DND-41 (cell line): Measurements from ENCODE around the gene SHC2.

Experiments used
- ATAC-seq: fragments of 200-7000 bp; cut with Tn5 transposase; 3 replicates; pipeline ENCODE4 v1.9.1; 2021; ENCODE audit warnings: low read depth; ENCODE audit not compliant: insufficient read depth
- DNase-seq: peaks from one replicate; pipeline ENCODE4 v3.0.0-alpha.2; 2020
- H2AFZ ChIP-seq: 2 replicates; pipeline ENCODE4 v1.6.0; 2012; ENCODE audit warnings: low read depth, low read length
- H3K27ac ChIP-seq: 2 replicates; pipeline ENCODE4 v1.5.1; 2012; ENCODE audit warnings: low read length, inconsistent platforms
- H3K27me3 ChIP-seq: fragments of 200-600 bp; sonication (generic); 2 replicates; pipeline ENCODE4 v1.6.0; 2012; ENCODE audit warnings: low read length, mild to moderate bottlenecking, inconsistent platforms; ENCODE audit not compliant: insufficient read depth, poor library complexity
- H3K36me3 ChIP-seq: 2 replicates; pipeline ENCODE4 v1.5.1; 2012; ENCODE audit warnings: low read length, inconsistent platforms; ENCODE audit not compliant: insufficient read depth
- H3K4me1 ChIP-seq: 2 replicates; pipeline ENCODE4 v1.5.1; 2012; ENCODE audit warnings: mild to moderate bottlenecking, low read length; ENCODE audit not compliant: insufficient read depth
- H3K4me2 ChIP-seq: 2 replicates; pipeline ENCODE4 v1.6.0; 2012; ENCODE audit warnings: mild to moderate bottlenecking, moderate library complexity, low read length, inconsistent platforms; ENCODE audit not compliant: insufficient read depth
- H3K4me3 ChIP-seq, 2 experiments: fragments of 200-600 bp in 1 of 2; shearing (Covaris generic) in 1 of 2; 2 replicates each; pipeline ENCODE4 v1.5.1; 2012 to 2016; ENCODE audit warnings: inconsistent platforms in 2 of 2, low read length in 2 of 2, mild to moderate bottlenecking in 2 of 2, low read depth in 1 of 2, moderate library complexity in 1 of 2
- H3K79me2 ChIP-seq: 2 replicates; pipeline ENCODE4 v1.6.0; 2012; ENCODE audit warnings: low read length, inconsistent platforms; ENCODE audit not compliant: insufficient read depth
- H3K9ac ChIP-seq: 2 replicates; pipeline ENCODE4 v1.6.0; 2012; ENCODE audit warnings: low read depth, mild to moderate bottlenecking, inconsistent platforms, low read length, moderate library complexity
- H3K9me3 ChIP-seq: 2 replicates; pipeline ENCODE4 v1.5.1; 2012; ENCODE audit warnings: low read length, moderate library complexity, mild to moderate bottlenecking, inconsistent platforms; ENCODE audit not compliant: insufficient read depth, severe bottlenecking
- H4K20me1 ChIP-seq: 2 replicates; pipeline ENCODE4 v1.6.0; 2012; ENCODE audit warnings: low read length; ENCODE audit not compliant: insufficient read depth
- CTCF ChIP-seq: IDR thresholded peaks from 2 replicates; pipeline ENCODE4 v1.5.1; 2012; ENCODE audit warnings: borderline replicate concordance, low read length, moderate library complexity, mild to moderate bottlenecking; ENCODE audit not compliant: poor library complexity, severe bottlenecking; ENCODE audit errors: extremely low read depth
- EZH2 ChIP-seq: IDR thresholded peaks from 3 replicates; pipeline ENCODE4 v1.6.1; 2012; ENCODE audit warnings: borderline replicate concordance, low read depth, mild to moderate bottlenecking, moderate library complexity, low read length, inconsistent platforms; ENCODE audit not compliant: severe bottlenecking

The SHC2 gene

DNA sequence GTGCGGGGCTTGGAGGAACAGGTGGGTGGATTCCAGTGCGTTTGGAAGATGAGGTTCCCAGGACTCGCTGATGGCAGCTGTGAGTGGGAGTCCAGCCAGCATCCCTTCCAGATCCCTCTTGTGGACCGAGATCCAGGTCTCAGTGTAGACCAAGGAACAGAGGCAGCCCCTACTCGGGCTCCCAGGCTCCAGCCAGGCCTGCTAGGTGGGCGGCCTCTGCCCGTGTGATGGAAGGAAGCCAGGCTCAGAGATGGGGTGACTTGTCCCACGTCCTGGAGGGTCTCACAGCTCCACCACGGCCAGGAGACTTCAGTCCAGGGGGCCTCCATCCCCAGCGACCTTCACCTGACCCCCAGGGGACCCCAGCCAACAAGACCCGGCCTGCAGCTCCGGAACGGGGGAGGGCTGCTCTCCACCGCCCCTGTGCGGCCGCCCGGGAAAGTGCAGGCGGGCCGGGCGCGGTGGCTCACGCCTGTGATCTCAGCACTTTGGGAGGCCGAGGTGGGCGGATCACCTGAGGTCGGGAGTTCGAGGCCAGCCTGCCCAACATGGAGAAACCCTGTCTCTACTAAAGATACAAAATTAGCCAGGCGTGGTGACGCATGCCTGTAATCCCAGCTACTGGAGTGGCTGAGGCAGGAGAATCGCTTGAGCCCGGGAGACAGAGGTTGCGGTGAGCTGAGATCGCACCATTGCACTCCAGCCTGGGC lies 34.7 kb upstream of the SHC2 start:
- no peaks in the 10 kb centered on the region for H3K36me3 ChIP-seq
- no peaks in the 10 kb centered on the region for H3K79me2 ChIP-seq
- H3K4me2 ChIP-seq: no peak overlapping the region
- peaks cover under 1% of the 10 kb centered on the region for H3K4me1 ChIP-seq
- H3K9ac ChIP-seq: no peak overlapping the region
- H2AFZ ChIP-seq: no peak overlapping the region
- DNase-seq (no peak), ATAC-seq (peak; percentile 31; the same call in 1 of the 3 replicates)
- no peaks in the 10 kb centered on the region for H4K20me1 ChIP-seq
- no peaks in the 10 kb centered on the region for H3K9me3 ChIP-seq
- no peak overlapping the region for H3K4me3 ChIP-seq
- TF ChIP-seq CTCF (peak; percentile 47), EZH2 (no peak)
- H3K27me3 ChIP-seq: no peaks in the 10 kb centered on the region
- H3K27ac ChIP-seq: no peak overlapping the region

DNA sequence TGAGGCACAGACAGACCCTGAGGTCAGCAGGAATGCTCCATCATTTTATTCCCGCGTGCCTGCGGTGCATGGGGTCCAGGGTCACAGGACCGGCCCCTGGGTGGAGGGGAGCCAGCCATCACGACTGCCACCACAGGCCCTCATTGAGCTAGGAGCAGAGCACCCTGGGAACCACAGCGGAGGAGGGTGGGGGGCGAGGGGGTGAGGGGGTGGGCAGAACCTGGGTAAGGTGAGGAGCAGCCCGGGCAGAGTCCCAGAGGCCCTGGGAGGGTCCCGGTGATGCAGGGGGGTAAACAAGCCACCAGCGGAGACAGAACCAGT lies 34.2 kb upstream of the SHC2 start:
- TF ChIP-seq EZH2 (no peak), CTCF (no peak)
- H3K27me3 ChIP-seq: no peaks in the 10 kb centered on the region
- H2AFZ ChIP-seq: no peak overlapping the region
- no peaks in the 10 kb centered on the region for H3K9me3 ChIP-seq
- no peaks in the 10 kb centered on the region for H3K79me2 ChIP-seq
- DNase-seq (no peak), ATAC-seq (no peak)
- H3K27ac ChIP-seq: no peak overlapping the region
- no peak overlapping the region for H3K4me3 ChIP-seq
- no peak overlapping the region for H3K9ac ChIP-seq
- H3K36me3 ChIP-seq: no peaks in the 10 kb centered on the region
- no peaks in the 10 kb centered on the region for H4K20me1 ChIP-seq
- H3K4me1 ChIP-seq: peaks cover 6% of the 10 kb centered on the region
- no peak overlapping the region for H3K4me2 ChIP-seq

GRCh38 chr19:494171-495080 lies 33.6 kb upstream of the SHC2 start:
- H3K9ac ChIP-seq: no peak overlapping the region
- no peak overlapping the region for H3K4me2 ChIP-seq
- DNase-seq: no peak

More at GRCh38 chr19:494171-495080, 33.6 kb upstream of the SHC2 start:
- Histone ChIP-seq H2AFZ (no peak overlapping the region), H3K36me3 (no peaks in the 10 kb centered on the region; the same call in 1 of the 2 replicates), H3K79me2 (peaks cover 4% of the 10 kb centered on the region), H3K9me3 (no peaks in the 10 kb centered on the region), H3K4me1 (peaks cover 12% of the 10 kb centered on the region), H3K27ac (no peak overlapping the region), H3K27me3 (no peaks in the 10 kb centered on the region), H4K20me1 (no peaks in the 10 kb centered on the region), H3K4me3 (no peak overlapping the region)
- TF ChIP-seq CTCF (no peak), EZH2 (no peak)
- no peak for ATAC-seq
